Astrocyte of the cerebellum (primary cell): ENCODE measurements around the gene ASB1.

Experiments used
- DNase-seq: peaks from one replicate; pipeline ENCODE4 v3.0.0-alpha.2; 2011; ENCODE audit warnings: low read depth
- H3K4me3 ChIP-seq: 2 replicates; pipeline ENCODE4 v1.5.1; 2011; ENCODE audit warnings: mild to moderate bottlenecking, low read depth, low read length, moderate library complexity
- CTCF ChIP-seq: IDR thresholded peaks from 2 replicates; pipeline ENCODE4 v1.5.1; 2012; ENCODE audit warnings: low read length, low read depth, moderate library complexity, mild to moderate bottlenecking; ENCODE audit errors: missing control alignments
- in situ Hi-C: cut with HindIII; loops from 2 replicates; pipeline ENCODE4 v1.10.0; 2017; ENCODE audit warnings: low sequenced_read_pairs

Gene ASB1

GRCh38 chr2:238408615-238409340 is 17.9 kb upstream of the ASB1 start:
- in situ Hi-C loops = no loop called here
- no peak for TF ChIP-seq CTCF
- no peak for DNase-seq
- no peak overlapping the region for H3K4me3 ChIP-seq

- no peak for DNase-seq
- TF ChIP-seq CTCF = no peak
- in situ Hi-C loops = no loop called here
- H3K4me3 ChIP-seq = no peak overlapping the region
These were observed 17.2 kb upstream of the ASB1 start for GRCh38 chr2:238409341-238410199.

- TF ChIP-seq CTCF = no peak
- in situ Hi-C loops = no loop called here
- DNase-seq = no peak
- H3K4me3 ChIP-seq = no peak overlapping the region
These were observed 14.5 kb upstream of the ASB1 start for GRCh38 chr2:238412067-238412767.

DNA sequence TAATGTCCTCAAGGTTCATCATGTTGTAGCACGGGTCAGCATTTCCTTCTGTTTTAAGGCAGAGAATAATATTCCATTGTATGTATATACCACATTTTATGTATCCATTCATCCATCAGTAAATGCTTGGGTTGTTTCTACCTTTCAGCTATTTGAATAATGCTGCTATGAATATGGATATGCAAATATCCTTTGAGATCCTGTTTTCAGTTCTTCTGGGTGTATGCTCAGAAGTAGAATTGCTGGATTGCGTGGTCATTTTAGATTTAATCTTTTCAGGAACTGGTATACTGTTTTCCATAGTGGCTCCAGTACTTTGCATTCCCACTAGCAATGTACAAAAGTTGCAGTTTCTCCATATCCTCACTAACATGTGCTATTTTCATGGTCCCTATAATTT is 13.4 kb upstream of the ASB1 start:
- no peak for DNase-seq
- H3K4me3 ChIP-seq = no peak overlapping the region
- no peak for TF ChIP-seq CTCF
- in situ Hi-C loops = no loop called here

DNA sequence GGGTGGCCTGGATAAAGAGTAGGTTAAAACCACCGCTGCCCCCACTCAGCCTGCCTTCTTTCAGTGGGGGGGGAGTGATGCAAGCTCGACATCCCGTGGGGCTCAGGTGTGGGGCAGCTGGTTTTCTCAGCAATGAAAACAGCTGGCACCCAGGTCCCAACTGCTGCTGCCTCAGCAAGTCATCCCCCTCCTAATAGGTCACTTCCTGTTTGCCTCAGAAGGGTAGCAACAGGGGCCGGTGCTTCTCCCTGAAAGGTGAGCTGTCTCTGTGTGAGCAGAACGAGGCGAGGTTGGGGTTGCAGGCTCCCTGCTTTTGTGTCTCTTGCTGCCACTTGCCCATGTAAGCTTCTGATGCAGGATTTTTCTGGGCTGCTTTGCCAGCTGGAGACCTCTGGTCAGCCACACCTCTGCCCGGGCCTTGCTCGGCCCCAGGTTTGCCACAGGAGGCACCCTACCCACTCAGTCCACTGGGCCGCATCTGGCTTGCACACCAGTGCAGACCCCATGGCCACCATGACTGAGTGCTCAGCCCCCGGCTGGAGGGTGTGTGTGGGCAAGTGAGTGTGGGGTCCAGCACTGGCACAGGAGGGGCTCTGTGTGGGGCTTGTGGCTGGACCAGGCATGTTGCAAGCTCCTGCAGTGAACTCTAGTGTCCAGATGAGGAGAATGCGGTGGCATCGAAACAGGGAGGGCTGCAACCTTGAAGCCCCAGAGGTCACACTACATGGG is 11.5 kb upstream of the ASB1 start:
- DNase-seq = no peak
- in situ Hi-C loops = no loop called here
- H3K4me3 ChIP-seq = no peak overlapping the region
- TF ChIP-seq CTCF = no peak

GRCh38 chr2:238415893-238416292 is 10.8 kb upstream of the ASB1 start:
- H3K4me3 ChIP-seq = no peak overlapping the region
- in situ Hi-C loops = no loop called here
- no peak for TF ChIP-seq CTCF
- no peak for DNase-seq
